ENCODE data around the gene ADAMTSL4.

DNA sequence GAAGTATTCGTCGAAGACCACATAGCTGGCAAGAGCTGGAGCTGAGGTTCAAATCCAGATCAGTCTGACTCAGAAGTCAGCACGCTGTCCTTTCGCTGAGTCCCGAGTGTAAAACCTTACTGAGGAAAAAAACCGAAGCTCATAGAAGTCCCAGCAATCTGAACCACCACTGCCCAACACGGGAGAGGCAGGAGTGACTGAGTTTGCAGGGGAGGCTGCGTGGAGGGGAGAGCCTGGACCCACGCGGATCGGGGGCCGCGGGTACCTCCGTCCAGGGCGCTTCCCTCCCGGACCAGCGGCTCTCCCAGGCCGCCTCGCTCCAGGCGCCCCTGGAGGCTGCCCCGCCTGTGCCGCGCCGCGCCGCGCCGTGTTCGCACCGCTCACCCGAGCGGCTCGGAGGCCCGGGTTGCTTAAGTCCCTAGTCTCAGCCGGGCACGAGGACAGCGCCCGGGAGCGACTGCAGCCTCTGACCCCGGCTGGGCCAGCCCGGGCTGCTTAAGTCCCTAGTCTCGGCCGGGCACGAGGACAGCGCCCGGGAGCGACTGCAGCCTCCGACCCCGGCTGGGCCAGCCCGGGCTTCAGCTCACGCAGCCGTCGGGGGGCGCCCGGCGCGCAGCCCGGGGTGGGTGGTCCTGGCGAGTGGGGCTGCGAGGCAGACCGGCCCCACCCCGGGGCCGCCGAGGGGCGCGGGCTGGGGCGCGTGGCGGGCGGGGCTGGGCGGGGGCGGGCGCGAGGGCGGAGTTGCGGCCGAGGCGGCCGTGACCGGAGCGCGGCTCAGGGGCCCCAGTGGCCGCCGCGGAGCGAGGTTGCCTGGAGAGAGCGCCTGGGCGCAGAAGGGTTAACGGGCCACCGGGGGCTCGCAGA, at the start of gene ADAMTSL4:
- TF ChIP-seq, protein P1, sequence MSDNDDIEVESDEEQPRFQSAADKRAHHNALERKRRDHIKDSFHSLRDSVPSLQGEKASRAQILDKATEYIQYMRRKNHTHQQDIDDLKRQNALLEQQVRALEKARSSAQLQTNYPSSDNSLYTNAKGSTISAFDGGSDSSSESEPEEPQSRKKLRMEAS (IDR thresholded peaks at IDR 0.05): no peak; the same call in 1 of the 2 replicates
- no peak for TF ChIP-seq CEBPB (IDR thresholded peaks at IDR 0.05; ENCODE audit: low read depth)
- peak; percentile 6; the same call in 1 of the 2 replicates for TF ChIP-seq POLR2AphosphoS5 (IDR thresholded peaks at IDR 0.05; ENCODE audit: low read depth, low read length)
- TF ChIP-seq, protein P2, sequence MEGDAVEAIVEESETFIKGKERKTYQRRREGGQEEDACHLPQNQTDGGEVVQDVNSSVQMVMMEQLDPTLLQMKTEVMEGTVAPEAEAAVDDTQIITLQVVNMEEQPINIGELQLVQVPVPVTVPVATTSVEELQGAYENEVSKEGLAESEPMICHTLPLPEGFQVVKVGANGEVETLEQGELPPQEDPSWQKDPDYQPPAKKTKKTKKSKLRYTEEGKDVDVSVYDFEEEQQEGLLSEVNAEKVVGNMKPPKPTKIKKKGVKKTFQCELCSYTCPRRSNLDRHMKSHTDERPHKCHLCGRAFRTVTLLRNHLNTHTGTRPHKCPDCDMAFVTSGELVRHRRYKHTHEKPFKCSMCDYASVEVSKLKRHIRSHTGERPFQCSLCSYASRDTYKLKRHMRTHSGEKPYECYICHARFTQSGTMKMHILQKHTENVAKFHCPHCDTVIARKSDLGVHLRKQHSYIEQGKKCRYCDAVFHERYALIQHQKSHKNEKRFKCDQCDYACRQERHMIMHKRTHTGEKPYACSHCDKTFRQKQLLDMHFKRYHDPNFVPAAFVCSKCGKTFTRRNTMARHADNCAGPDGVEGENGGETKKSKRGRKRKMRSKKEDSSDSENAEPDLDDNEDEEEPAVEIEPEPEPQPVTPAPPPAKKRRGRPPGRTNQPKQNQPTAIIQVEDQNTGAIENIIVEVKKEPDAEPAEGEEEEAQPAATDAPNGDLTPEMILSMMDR (IDR thresholded peaks at IDR 0.05 in 2 of 3, conservative IDR thresholded peaks at IDR 0.05 in 1 of 3; ENCODE audit: borderline replicate concordance in 1 of 3, insufficient read depth in 1 of 3, low read depth in 2 of 3, low read length in 2 of 3): 0 out of 6 replicates have a peak, but pooled peaks of 1 of the 3 experiments have one; percentile 9
- no peak for TF ChIP-seq EZH2 (IDR thresholded peaks at IDR 0.05)
- no peak for TF ChIP-seq POLR2A (IDR thresholded peaks at IDR 0.05; ENCODE audit: borderline replicate concordance, extremely low read depth, insufficient read depth, insufficient read length)
- TF ChIP-seq EGR1 (IDR thresholded peaks at IDR 0.05; ENCODE audit: low read depth): no peak
